Ureter (tissue), 1 donor: ENCODE results near the gene C7orf57. TPM values are rescaled to one million over a fixed set of nuclear protein-coding genes. Genes with fewer than 3 reads are reported as not detected.

ENCODE experiments used
- DNase-seq: peaks from one replicate; pipeline ENCODE4 v3.0.0-alpha.2; 2020; ENCODE audit warnings: low spot score
- total RNA-seq: library from RNA; stranded (reverse); gene quantifications from one replicate; pipeline ENCODE4 v1.2.4, GENCODE V29; 2023
- donor health status: DM: yes; HTN: yes; CAD: no.

C7orf57 gene
- total RNA-seq, 1 donor from 2014 or later = 0.42 TPM

DNA sequence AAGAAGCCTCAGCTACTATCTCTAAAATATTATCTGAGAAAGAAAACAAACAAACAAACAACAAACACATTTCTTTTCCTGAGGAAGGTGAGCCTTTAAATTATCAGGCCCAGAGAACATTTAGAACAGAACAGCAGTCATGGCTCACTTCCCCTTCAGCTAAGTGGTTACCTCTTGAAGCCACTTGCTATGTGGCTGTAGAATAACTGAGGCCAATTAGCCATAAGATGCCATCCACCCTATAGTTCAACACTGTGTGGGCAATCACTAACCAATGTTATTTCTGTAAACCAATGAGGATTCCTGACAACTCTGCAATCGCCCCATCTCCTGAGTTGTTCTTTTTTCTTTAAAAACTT, 50.1 kb downstream of the C7orf57 start:
- DNase-seq = no peak

DNA sequence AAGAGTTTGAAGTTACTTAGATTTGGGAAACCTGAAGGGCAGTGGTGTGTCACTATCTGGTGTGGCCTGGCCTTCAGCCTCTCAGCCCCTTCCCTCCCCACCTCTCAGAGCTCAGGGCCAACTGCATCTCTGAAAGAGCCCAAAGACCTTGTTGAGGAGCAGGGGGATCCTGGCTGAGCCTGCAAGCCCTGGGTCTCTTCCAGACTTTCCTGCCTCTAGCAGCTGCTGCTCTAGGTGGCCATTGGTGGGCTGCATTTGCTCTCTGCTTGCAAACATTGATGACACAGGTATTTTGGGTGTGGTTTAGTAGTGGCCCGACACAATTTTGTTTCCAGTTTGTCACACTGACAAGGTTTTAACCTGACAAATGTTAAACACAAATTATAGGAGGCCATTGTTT, 50.6 kb downstream of the C7orf57 start:
- DNase-seq = no peak

DNA sequence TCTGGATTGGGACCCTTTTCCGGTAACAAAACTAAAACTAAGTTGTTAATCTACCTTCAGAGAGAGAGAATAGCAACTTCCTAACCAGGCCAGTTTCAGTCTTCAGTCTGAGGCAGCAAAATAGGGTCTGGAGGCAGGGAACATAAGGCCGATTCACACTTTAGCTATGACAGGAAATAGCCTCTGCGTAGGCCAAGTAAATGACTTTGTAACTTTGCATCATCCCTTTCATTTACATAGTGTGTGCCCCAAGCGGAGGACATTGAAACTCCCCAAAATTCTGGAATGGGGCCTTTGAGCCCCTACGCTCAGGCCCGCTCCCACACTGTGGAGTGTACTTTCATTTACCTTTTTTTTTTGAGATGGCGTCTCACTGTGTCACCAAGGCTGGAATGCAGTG, 52.0 kb downstream of the C7orf57 start:
- DNase-seq = no peak

DNA sequence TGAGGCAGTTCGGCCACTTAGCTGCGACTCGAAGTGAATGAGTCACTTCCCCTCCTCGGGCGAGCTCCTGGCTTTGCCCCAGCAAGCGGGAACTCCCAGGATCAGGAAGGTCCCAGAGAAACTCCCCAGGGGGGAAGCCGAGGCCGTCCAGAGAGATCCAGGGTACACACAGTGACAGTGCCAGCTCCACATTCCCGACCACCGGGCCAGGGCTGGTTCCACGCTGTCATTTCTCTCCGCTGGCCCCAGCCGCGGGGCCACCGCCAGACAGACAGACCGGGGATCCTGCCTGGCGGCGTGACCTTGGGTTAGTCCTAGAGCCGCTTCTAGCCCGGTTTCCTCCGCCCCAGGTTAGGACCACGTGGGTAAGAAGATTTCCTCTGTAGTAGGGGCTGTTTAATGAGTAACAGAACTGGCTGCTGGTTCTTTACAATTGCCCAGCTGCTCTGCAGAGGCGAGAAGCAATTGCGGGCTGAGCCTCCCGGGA, 53.3 kb downstream of the C7orf57 start:
- DNase-seq = peak; percentile 93

DNA sequence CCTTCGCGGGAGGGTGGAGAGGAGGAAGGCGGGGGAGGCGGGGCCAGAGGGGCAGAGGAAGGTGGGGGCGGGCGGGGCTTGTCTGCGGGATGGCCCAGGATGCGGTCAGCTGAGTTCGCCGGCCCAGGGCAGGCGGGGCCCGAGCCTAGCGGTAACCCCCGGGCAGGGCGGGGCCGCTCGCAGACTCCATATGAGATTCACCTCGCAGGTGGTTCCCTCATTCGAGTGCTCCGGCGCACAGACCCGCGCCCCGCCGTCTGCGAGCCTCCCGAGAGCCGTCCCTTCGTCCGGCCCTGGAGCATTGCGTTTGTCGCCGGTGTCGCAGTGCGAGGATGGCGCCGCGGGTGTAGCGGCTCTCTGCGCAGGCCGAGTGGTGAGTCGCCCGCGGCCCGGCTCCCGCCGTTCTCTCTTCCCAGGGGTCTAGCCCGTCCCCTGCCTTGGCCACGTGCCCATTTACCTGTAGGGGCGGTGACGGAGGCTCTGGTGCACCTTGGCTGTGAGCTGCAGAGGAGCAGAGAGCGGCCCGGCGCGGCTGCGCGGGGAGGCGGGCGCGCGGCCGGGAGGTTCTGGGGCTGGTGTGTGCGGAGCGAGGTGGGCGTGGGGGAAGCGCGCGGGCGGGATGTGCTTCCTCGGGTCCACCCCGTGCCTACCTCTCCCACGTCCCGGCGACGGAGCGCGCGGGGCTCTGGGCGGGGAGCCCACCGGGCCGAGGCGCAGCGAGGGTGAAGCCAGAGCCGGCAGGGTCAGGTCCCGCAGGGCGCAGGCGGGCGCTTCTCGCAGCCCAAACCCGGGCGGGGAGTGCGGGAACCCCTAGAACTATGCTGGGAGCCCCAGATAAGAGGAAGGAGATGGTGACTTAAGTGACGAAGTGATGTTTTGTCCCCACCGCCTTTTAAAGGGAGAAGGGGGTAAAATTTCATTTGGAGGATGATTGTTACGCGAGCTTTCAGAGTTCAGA, 54.0 kb downstream of the C7orf57 start, which contains the start of gene UPP1:
Gene UPP1 (plus strand): TSS at position 220 of the 958 bp plus-strand sequence. CDS start 5,519 bp downstream, outside the sequence.
- peak; percentile 71 for DNase-seq

DNA sequence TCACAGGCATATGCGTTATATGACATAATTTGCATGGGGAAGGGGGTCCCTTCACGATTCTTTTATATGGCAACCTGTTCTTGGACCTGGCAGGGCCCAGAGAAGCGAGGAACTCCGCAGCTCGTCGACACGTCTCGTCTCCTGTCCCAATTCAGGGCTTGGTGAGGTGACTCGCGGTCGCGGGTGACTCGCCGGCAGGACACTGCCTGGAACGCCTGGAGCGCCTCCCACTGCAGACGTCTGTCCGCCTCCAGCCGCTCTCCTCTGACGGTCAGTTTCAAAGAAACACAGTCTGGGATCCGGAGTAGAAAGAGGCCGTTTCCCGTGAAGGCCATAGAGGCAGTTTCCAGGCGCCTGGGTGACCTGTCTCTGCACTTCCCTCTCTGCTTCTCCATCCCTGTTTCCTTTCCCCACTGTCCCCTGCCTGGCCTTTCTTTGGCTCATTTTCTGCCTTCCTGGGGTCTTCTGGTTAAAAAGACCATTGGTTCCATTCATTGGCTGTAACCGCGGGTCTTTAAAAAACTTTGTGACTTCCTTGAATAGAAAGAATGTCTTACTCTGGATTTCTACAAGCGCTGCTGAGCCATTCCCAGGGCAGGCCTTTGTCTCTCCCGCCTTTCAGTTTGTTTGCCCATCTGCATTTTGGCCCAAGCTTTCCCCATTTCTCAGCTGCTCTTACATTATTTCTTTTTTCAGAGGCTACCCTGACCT, 54.9 kb downstream of the C7orf57 start:
- DNase-seq = no peak

DNA sequence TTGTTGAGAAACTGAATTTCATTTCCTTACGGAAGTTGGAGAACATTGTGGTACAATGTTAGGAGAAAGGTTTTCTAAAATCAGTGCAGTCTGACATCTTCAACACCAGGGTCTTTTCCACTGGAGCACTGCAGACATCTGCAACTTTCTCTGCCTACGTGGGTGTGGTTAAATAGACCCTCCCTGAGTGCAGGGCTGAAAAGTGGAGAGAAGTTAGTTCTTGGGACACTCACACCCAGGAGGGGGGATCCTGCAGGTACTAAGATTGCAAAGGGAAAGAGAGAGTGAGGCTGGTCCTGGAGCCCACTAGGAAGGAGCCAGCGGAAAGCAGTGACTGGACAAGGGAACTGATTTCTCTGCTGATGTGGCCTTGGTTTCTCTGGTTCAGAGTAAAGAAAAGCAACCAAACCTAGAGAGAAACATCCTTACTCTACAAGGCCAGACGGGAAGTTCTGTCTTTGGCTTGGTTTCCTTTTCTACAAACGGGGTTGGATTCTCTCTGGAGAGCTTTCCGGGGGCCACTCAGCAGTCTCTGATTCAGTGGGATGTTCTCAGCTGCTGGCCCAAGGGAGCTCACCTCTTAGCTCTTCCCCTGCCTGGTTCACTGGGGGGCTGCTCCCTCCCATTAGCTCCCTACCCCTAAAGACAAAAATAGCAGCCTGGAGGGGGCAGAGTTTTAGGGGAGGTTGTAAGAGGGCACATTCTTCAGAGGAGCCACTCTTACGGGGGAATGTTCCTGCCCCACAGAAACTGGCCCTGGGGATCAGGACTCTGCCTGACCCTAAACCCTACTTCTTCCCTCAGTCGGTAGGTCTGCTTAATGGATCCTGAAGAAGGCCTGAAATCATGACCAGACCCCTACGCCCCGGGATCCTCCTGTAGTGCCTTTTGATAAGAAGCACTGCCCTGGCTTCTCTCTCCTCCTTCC, 56.4 kb downstream of the C7orf57 start:
- DNase-seq = no peak

DNA sequence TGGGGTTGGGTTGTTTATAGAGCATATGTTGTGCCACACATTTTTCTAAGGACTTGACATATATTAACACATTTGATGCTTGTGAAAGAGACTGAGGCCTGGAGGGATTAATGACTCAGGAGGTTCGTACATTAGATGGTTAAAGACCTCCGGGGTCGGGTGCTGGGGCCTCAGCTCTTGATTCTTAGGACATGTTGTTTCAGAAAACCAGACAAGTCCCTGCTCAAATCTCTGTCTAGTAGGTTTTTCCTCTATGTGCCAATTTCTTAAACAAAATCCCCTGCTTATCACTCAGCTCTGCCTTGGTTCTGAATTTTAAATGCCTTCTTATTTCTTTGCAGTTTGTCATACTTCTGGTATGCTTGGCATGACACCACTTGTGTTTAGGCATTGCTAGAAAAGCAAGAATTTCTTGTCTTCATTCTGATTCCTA, 59.5 kb downstream of the C7orf57 start:
- DNase-seq = no peak

DNA sequence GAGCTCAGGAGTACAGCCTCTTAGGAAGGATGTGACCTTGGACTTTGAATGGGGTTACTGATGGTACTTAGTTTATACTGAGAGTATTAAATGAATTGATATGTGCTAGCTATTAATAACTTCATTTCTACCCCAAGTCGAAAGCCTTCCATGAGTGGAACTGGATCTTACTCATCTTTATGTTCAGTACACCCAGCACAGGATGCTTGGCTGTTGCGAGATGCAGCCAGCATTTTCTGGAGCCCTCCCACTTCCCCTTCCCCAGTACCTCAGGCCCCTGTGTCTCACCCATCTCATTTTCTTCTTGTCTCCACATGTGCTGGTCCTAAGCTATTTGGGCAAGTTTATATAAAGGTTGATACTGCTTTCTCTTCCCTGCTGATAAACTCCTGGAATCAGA, 60.9 kb downstream of the C7orf57 start:
- DNase-seq = no peak

DNA sequence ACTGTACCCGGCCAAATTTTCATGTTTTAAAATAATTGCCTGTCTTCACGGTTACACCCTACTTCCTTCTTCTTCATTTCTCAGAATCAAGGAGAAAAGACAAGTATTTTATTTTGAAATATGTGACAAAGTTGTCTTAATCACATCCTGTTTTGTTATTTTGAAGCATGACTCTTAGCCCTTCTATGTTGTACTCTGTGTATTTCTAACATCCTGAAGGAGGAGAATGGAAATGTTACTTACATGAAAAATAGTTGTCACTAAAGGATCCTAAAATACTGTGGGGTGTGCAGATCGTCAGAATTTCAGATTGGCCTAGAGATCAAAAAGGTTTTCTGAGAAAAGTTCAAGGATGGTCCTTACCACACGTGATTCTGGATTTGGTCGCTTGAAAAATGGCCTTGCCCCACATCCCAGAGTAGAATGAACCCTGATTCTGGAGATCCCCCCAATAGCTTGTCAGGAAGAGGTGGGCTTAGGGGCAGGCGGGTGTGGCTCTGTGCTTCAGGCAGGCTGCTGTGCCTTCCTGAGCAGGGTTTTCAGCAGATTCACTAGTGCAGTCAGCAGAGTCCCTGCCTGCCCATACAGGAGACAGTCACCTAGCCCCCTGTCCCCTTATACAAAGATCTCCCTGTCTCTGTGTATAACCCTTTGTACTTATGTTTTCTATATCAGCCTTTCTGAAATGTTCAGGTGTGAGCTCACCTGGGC, 62.3 kb downstream of the C7orf57 start:
- DNase-seq = no peak

DNA sequence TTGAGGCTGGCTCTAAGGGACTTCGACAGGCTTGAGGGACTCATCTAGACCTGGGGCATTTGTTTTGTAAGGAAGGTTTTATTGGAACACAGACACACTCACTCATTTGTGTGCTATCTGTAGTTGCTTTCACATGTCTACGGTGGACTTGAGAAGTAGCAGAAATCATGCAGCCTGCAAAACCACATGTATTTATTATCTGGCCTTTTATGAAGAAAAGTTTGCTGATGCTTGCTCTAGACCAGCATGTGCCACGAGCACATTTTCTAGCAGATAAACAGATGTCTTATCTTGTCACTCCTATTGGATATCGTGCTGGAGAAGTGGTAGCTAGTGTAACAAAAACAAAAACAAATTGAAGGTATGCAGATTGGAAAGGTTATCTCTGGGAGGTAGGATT, 63.5 kb downstream of the C7orf57 start:
- no peak for DNase-seq

DNA sequence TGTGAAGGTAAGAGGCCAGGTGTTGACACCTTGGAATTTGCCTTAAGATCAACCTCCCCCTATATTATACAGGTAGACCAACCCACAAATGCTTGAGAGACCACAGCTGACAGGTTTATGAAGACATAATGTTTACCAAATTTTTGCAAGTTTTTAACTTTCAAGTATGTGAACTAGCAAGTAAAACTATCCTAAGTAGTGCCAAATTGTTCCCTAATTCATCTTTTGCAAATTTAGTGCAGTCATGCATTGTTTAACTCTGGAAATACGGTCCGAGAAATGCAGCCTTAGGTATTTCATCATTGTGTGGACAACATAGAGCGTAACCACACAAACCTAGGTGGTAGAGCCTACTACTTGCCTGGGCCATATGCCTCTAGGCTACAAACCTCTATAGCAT, 64.4 kb downstream of the C7orf57 start:
- DNase-seq = no peak

DNA sequence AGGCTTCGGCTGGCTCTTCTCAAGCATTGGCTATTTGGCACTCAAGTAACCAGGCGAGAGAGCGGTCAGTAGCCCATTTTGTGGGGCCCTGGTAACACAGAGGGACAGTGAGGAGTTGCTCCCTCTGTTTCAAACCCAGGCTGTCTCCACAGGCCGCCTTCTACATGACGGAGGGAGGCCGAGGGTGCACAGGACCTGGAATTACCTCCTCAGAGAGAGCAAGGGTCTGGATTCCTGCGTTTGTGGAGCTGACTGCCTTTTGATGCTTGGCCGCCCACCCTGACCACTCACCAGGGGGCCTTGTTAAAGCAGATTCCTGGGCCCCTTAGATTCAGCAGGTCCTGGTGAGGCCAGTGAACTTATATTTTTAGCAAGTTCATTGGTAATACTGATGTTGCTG, 66.0 kb downstream of the C7orf57 start:
- no peak for DNase-seq

DNA sequence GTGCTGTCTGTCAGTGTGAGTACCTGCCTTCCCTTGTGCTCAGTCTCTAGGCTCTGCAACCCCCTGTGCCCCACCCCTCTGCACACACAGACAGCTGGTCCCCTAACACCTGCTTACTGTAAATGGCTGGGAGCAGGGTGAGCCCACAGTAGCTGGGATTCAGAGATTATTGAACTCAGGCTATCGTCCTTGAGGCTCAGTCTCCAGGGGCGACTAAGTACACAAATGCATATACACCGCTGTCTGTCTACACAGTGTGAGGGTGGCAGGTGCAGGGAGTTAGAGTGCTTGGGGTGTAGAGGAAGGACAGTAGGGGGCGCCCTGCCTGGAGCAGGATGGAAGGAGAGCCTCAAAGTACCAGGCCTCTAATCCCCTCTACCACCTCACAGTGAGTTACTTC, 66.6 kb downstream of the C7orf57 start:
- DNase-seq = no peak

DNA sequence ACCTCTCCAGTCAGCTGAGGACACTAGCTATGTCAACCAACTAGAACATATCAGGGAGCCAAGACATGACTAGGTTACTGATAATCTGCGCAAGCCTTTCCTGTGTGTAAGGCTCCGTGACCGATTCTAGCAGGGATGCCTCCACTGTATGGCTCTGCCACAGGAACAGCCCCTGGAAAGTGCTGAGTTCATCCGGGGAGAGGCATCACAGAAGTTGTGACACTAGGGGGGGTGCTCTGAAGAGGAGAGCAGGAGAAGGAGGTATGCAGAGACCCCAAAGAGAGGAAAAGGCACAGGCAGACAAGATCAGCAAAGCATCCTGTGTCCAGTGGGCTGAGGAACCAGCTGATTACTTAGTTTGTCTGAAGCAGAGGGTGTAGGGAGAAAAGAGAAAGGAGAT, 67.2 kb downstream of the C7orf57 start:
- DNase-seq = no peak

DNA sequence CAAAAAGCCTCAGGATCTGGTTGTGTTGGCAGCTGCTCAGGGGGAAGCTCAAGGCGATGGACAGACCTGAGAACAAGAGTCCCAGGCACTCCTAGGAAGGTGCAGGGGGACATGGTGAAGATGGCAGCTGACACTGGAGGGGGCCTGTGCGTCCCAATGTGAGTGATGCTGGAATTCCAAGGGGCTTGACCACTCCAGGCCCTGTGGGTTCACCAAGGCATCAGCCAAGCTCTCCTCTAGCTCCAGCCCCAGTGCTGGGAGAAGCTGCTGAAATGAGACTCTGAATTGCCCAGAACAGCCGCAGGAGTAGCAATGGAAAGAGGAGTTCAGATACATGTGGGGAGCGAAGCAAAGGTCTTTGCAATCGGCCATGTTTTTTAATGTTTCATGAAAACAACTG, 69.7 kb downstream of the C7orf57 start:
- no peak for DNase-seq

DNA sequence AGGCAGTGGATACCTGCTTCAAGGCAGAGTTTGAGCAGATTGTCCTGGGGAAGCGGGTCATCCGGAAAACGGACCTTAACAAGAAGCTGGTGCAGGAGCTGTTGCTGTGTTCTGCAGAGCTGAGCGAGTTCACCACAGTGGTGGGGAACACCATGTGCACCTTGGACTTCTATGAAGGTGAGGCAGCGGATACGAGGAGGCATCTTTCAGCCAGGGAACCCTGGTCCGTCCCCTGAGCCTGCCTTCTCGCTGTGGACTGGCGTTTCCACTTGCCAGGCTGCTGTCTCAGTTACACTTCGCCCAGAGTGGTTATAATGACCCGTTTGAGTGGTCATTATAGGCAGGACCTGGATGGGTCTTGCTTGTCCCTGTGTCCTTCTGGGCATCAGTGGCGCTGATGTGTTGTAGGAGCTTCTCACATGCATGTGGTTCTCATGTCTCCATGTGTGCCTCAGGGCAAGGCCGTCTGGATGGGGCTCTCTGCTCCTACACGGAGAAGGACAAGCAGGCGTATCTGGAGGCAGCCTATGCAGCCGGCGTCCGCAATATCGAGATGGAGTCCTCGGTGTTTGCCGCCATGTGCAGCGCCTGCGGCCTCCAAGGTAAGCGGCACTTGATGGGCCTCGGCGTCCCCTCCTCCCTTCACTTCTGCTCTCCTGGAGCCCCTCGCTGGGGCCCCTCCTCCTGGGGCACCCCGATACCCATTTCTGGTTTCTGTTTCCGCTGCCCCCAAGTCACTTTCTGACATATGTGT, 71.7 kb downstream of the C7orf57 start:
- no peak for DNase-seq

DNA sequence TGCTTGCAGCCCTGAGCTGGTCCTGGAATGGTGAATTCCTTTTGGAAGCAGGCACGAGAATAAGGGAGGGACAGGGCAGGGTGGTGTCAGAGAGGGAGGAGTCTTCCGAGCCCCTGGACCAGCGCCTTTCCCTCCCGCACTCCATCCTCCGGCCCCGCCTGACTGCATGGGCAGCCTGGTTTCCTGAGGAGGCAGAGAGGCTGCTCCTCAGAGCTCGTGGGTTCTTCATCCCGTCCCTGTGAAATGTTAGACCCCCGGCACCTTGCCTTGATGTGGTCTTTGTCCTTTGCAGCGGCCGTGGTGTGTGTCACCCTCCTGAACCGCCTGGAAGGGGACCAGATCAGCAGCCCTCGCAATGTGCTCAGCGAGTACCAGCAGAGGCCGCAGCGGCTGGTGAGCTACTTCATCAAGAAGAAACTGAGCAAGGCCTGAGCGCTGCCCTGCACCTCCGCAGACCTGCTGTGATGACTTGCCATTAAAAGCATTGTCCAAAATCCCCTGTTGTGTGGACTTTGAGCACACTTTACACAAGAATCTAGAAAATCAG, 72.7 kb downstream of the C7orf57 start:
- no peak for DNase-seq

DNA sequence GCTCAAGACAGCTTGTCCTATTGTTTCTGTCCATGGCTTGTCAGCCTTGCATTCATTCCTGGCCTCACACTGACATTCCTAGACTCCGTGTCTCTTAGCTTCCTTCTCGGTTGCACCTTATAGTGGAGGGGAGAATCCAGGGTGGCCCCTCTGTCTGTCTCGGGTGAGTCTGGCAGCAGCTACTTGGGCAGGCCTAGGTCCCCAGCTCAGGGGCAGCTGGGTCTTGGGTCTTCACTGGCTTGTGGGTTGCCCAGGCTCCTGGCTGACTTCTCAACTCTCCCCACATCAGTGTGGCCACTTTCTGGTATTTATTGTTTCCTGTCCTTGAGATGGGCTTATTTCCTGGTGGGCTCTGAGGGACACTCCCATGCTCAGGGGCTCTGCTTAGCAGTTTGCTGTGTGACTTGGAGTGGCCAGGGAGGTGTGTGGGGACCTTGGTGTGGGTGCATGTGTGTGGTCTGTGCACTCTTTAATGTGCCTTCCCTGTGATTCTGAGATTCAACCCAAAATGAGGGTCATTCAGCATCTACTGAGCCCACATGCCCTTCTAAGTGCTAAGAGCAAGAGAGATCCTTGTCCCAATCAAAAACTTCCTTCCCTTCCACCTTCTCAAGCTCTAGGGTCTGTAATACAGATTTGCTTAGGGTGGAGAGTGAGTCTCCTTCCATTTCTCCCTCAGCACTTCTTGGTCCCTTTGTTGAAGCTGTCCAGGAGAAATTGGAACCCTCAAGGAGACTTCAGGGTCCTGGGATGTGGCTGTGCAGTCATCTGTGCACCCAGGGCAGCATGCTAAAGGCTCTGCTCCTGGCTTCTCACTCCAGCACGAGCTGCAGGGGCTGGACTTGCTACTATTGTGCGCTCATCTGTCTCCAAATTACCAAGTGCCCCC, 73.9 kb downstream of the C7orf57 start:
- DNase-seq = no peak
